Measurements from ENCODE around the gene GPC2. TPM values are rescaled to one million over a fixed set of nuclear protein-coding genes. Genes with fewer than 3 reads are reported as not detected.

The GPC2 gene
- total and polyA plus RNA-seq, 2 experiments from 2014 or later: 0.16 to 0.22 TPM

GRCh38 chr7:100176096-100177044, 811 bp downstream of the GPC2 start:
- peak overlapping the region; percentile 98 for H2AFZ ChIP-seq
- in situ Hi-C loops (cut with MboI): no loop called here
- DNase-seq: no peak
- no peaks in the 10 kb centered on the region for H3K36me3 ChIP-seq (ENCODE audit: low read depth)
- H3K4me3 ChIP-seq: peak overlapping the region; percentile 85
- TF ChIP-seq EZH2 (IDR thresholded peaks at IDR 0.05; ENCODE audit: insufficient read depth, poor library complexity, severe bottlenecking) (no peak), EZH2phosphoT487 (IDR thresholded peaks at IDR 0.05; ENCODE audit: insufficient read depth, low read depth) (no peak)
- H3K27me3 ChIP-seq (replicated peaks; ENCODE audit: insufficient read depth): peaks cover 6% of the 10 kb centered on the region
- no peaks in the 10 kb centered on the region for H3K4me1 ChIP-seq (ENCODE audit: insufficient read depth)
- no peaks in the 10 kb centered on the region for H3F3A ChIP-seq (ENCODE audit: insufficient read depth)
- no peaks in the 10 kb centered on the region for H3K9me3 ChIP-seq (ENCODE audit: low read depth)
- no peaks in the 10 kb centered on the region for H3K9me2 ChIP-seq (ENCODE audit: insufficient read depth)
- H3K79me2 ChIP-seq (ENCODE audit: insufficient read depth): no peaks in the 10 kb centered on the region
- H3K9ac ChIP-seq: peak overlapping the region; percentile 72
- H3K27ac ChIP-seq: no peak overlapping the region
- peak overlapping the region; percentile 100 for H3K4me2 ChIP-seq (ENCODE audit: unreplicated experiment)
- WGBS, 2 experiments (ENCODE audit: low coverage in 1 of 2, low lambda C conversion rate in 2 of 2, missing lambda C conversion rate in 2 of 2): 51 to 72% methylated on average over 10 to 14 of the region's 14 CpGs
- H4K20me1 ChIP-seq (ENCODE audit: insufficient read depth): no peaks in the 10 kb centered on the region

GRCh38 chr7:100175296-100175935, 1.8 kb downstream of the GPC2 start:
- H2AFZ ChIP-seq: no peak overlapping the region
- no peaks in the 10 kb centered on the region for H3K4me1 ChIP-seq (ENCODE audit: insufficient read depth)
- H3K9ac ChIP-seq: no peak overlapping the region
- no peak for TF ChIP-seq EZH2phosphoT487 (IDR thresholded peaks at IDR 0.05; ENCODE audit: insufficient read depth, low read depth)
- TF ChIP-seq EZH2 (IDR thresholded peaks at IDR 0.05; ENCODE audit: insufficient read depth, poor library complexity, severe bottlenecking): no peak
- DNase-seq: no peak
- no peak overlapping the region for H3K27ac ChIP-seq
- no peaks in the 10 kb centered on the region for H3K36me3 ChIP-seq (ENCODE audit: low read depth)
- H3K9me3 ChIP-seq (ENCODE audit: low read depth): no peaks in the 10 kb centered on the region
- peaks cover 11% of the 10 kb centered on the region for H3K27me3 ChIP-seq (replicated peaks; ENCODE audit: insufficient read depth)
- H3K79me2 ChIP-seq (ENCODE audit: insufficient read depth): no peaks in the 10 kb centered on the region
- no peaks in the 10 kb centered on the region for H3K9me2 ChIP-seq (ENCODE audit: insufficient read depth)
- H3K4me3 ChIP-seq: no peak overlapping the region
- no peak overlapping the region for H3K4me2 ChIP-seq (ENCODE audit: unreplicated experiment)
- 86 to 88% methylated on average over 14 of the region's 14 CpGs for WGBS, 2 experiments (ENCODE audit: low coverage in 1 of 2, low lambda C conversion rate in 2 of 2, missing lambda C conversion rate in 2 of 2)
- no peaks in the 10 kb centered on the region for H4K20me1 ChIP-seq (ENCODE audit: insufficient read depth)
- no peaks in the 10 kb centered on the region for H3F3A ChIP-seq (ENCODE audit: insufficient read depth)
- in situ Hi-C loops (cut with MboI): no loop called here

GRCh38 chr7:100174582-100174981, 2.6 kb downstream of the GPC2 start:
- Histone ChIP-seq H3K9me2 (ENCODE audit: insufficient read depth) (no peaks in the 10 kb centered on the region), H4K20me1 (ENCODE audit: insufficient read depth) (no peaks in the 10 kb centered on the region), H2AFZ (no peak overlapping the region), H3K36me3 (ENCODE audit: low read depth) (no peaks in the 10 kb centered on the region), H3K27me3 (replicated peaks; ENCODE audit: insufficient read depth) (peaks cover 11% of the 10 kb centered on the region), H3K4me1 (ENCODE audit: insufficient read depth) (no peaks in the 10 kb centered on the region), H3K9me3 (ENCODE audit: low read depth) (no peaks in the 10 kb centered on the region), H3K79me2 (ENCODE audit: insufficient read depth) (no peaks in the 10 kb centered on the region), H3K4me3 (no peak overlapping the region), H3K4me2 (ENCODE audit: unreplicated experiment) (no peak overlapping the region), H3F3A (ENCODE audit: insufficient read depth) (no peaks in the 10 kb centered on the region), H3K9ac (no peak overlapping the region), H3K27ac (no peak overlapping the region)
- in situ Hi-C loops (cut with MboI): no loop called here
- TF ChIP-seq EZH2phosphoT487 (IDR thresholded peaks at IDR 0.05; ENCODE audit: insufficient read depth, low read depth): no peak
- no peak for TF ChIP-seq EZH2 (IDR thresholded peaks at IDR 0.05; ENCODE audit: insufficient read depth, poor library complexity, severe bottlenecking)
- no peak for DNase-seq
- WGBS, 2 experiments (ENCODE audit: low coverage in 1 of 2, low lambda C conversion rate in 2 of 2, missing lambda C conversion rate in 2 of 2): 83 to 85% methylated on average over 5 of the region's 5 CpGs

- Histone ChIP-seq H3K4me3 (no peak overlapping the region), H3F3A (ENCODE audit: insufficient read depth) (no peaks in the 10 kb centered on the region), H3K79me2 (ENCODE audit: insufficient read depth) (no peaks in the 10 kb centered on the region), H4K20me1 (ENCODE audit: insufficient read depth) (no peaks in the 10 kb centered on the region), H2AFZ (no peak overlapping the region), H3K4me1 (ENCODE audit: insufficient read depth) (no peaks in the 10 kb centered on the region), H3K9me3 (ENCODE audit: low read depth) (no peaks in the 10 kb centered on the region), H3K4me2 (ENCODE audit: unreplicated experiment) (no peak overlapping the region), H3K27me3 (replicated peaks; ENCODE audit: insufficient read depth) (peaks cover 11% of the 10 kb centered on the region), H3K36me3 (ENCODE audit: low read depth) (no peaks in the 10 kb centered on the region), H3K27ac (no peak overlapping the region), H3K9ac (no peak overlapping the region), H3K9me2 (ENCODE audit: insufficient read depth) (no peaks in the 10 kb centered on the region)
- no peak for DNase-seq
- TF ChIP-seq EZH2 (IDR thresholded peaks at IDR 0.05; ENCODE audit: insufficient read depth, poor library complexity, severe bottlenecking) (no peak), EZH2phosphoT487 (IDR thresholded peaks at IDR 0.05; ENCODE audit: insufficient read depth, low read depth) (no peak)
- in situ Hi-C loops (cut with MboI): no loop called here
- 94 to 95% methylated on average over 11 of the region's 11 CpGs for WGBS, 2 experiments (ENCODE audit: low coverage in 1 of 2, low lambda C conversion rate in 2 of 2, missing lambda C conversion rate in 2 of 2)
Measured at GRCh38 chr7:100173806-100174495, 3.2 kb downstream of the GPC2 start.

All from GM23248 (cell line).